A549 treated with GW870086 at 1 μM for 4 hours (cell line): ENCODE results near the gene TFG. TPM values are rescaled to one million over a fixed set of nuclear protein-coding genes. Genes with fewer than 3 reads are reported as not detected.

Experiments
- total RNA-seq: library from RNA; stranded (reverse); fragments of 200-300 nt; extraction: Qiagen RNA extraction; gene quantifications from 5 replicates; pipeline ENCODE4 v1.2.3, GENCODE V29; 2022; ENCODE audit warnings: low read depth

The TFG gene
- 124 to 155 TPM (median 149 TPM) in 5 replicates for total RNA-seq

GRCh38 chr3:100708989-100709841 is at the start of gene TFG:
Gene TFG, plus strand, starts transcription at chr3:100709494. Its CDS starts 4,192 bp downstream, at chr3:100713686.

Other genes with a start within 250 kb of the TFG start
- gene TMEM45A, start 216.9 kb upstream of the TFG start, total RNA-seq, result 1.9 to 2.6 TPM (median 2.2 TPM) in 5 replicates
- gene ADGRG7, start 99.9 kb upstream of the TFG start, total RNA-seq, result not detected in 5 replicates